K562 (cell line): ENCODE measurements around the gene DUOX2. TPM values are rescaled to one million over a fixed set of nuclear protein-coding genes. Genes with fewer than 3 reads are reported as not detected.

Experiments
- CREB1 ChIP-seq, 2 experiments: sonication (generic) in 1 of 2; formaldehyde crosslinking in 1 of 2; IDR thresholded peaks; 2 replicates each; pipeline versions ENCODE4 v1.6.1 to v1.8.0; 2012 to 2022; ENCODE audit warnings: inconsistent platforms in 1 of 2, mild to moderate bottlenecking in 1 of 2, missing genetic modification reagents in 1 of 2, moderate library complexity in 1 of 2
- CTBP1 ChIP-seq: fragments of 450-650 bp; IDR thresholded peaks from 2 replicates; pipeline ENCODE4 v1.6.1; 2016; ENCODE audit warnings: borderline replicate concordance
- HDGF ChIP-seq: fragments of 450-650 bp; IDR thresholded peaks from 2 replicates; pipeline ENCODE4 v1.6.1; 2016
- MTF1 ChIP-seq: fragments of 250-450 bp; sonication (Bioruptor Pico); IDR thresholded peaks from 2 replicates; pipeline ENCODE4 v1.9.0; 2021; ENCODE audit warnings: moderate library complexity, mild to moderate bottlenecking, inconsistent platforms, borderline replicate concordance
- MYNN ChIP-seq, 2 experiments: sonication (generic); formaldehyde crosslinking in 1 of 2; IDR thresholded peaks; 2 replicates each; pipeline versions ENCODE4 v1.5.0 to v1.6.1; 2016 to 2020; ENCODE audit warnings: antibody characterized with exemption in 1 of 2, missing genetic modification reagents in 1 of 2
- NRF1 ChIP-seq, 2 experiments: fragments of 450-650 bp; IDR thresholded peaks in 1 of 2; conservative IDR thresholded peaks in 1 of 2; 2 replicates each; pipeline ENCODE4 v1.6.1; 2014; ENCODE audit warnings: mild to moderate bottlenecking in 2 of 2
- RAD21 ChIP-seq, 2 experiments: fragments of 250-450 bp in 1 of 2; fragments of 450-650 bp in 1 of 2; sonication (Bioruptor Pico) in 1 of 2; formaldehyde crosslinking in 1 of 2; IDR thresholded peaks in 1 of 2; conservative IDR thresholded peaks in 1 of 2; 2 replicates each; pipeline versions ENCODE4 v1.4.0 to v1.8.0; 2020 to 2022; ENCODE audit warnings: mild to moderate bottlenecking in 2 of 2, moderate library complexity in 1 of 2
- USF1 ChIP-seq: sonication (generic); formaldehyde crosslinking; IDR thresholded peaks from 2 replicates; pipeline ENCODE4 v1.9.0; 2022; ENCODE audit warnings: mild to moderate bottlenecking, missing genetic modification reagents
- ZNF57 ChIP-seq: fragments of 450-650 bp; formaldehyde crosslinking; IDR thresholded peaks from 2 replicates; pipeline ENCODE4 v1.4.0; 2020; ENCODE audit warnings: mild to moderate bottlenecking, moderate library complexity
- polyA plus RNA-seq, 8 experiments: library from polyadenylated mRNA; depleted of rRNA in 4 of 8; stranded (reverse) in 5 of 8; unstranded in 3 of 8; fragments of >200 nt; fragmentation: Nextera tagmentation in 2 of 8; fragmentation: Illumina TruSeq in 1 of 8; extraction: Ambion mirVana in 2 of 8; extraction: Trizol in 1 of 8; gene quantifications; 2 replicates each; pipeline versions ENCODE4 v1.2.1 to v1.2.3, GENCODE V29; 2011 to 2014; ENCODE audit warnings: inconsistent platforms in 1 of 8, missing spikeins in 1 of 8
- total RNA-seq, 7 experiments: library from RNA; depleted of rRNA in 6 of 7; stranded (reverse); fragments of >200 nt in 6 of 7; fragmentation: Illumina TruSeq in 2 of 7; extraction: Trizol in 2 of 7; gene quantifications; 2 replicates each; pipeline versions ENCODE4 v1.2.1 to v1.2.3, GENCODE V29; 2011 to 2021; ENCODE audit warnings: low replicate concordance in 1 of 7
- TF ChIP-seq, protein P1 (sequence below), 2 experiments: fragments of 450-650 bp; formaldehyde crosslinking in 1 of 2; IDR thresholded peaks; 2 replicates each; pipeline versions ENCODE4 v1.4.0 to v1.6.1; 2014 to 2020; ENCODE audit warnings: mild to moderate bottlenecking in 2 of 2, borderline replicate concordance in 1 of 2, low read depth in 1 of 2

DUOX2 gene
- total and polyA plus RNA-seq, 9 of the 15 experiments (the other 6 are each of a cell fraction or from before 2014, with no cell fraction given) = 0.01 to 0.03 (median 0.02) TPM; not detected in 6

- no peak for TF ChIP-seq ZNF57 (CRISPR knock-in tag)
- peak; percentile 30; the same call in 1 of the 2 replicates for TF ChIP-seq MYNN (IDR thresholded peaks at IDR 0.05)
- no peak for TF ChIP-seq MYNN (CRISPR knock-in tag; IDR thresholded peaks at IDR 0.05)
- no peak for TF ChIP-seq MTF1 (CRISPR knock-in tag)
- peak in 1 of 2 experiments; percentile 39; a peak in 2 of 4 replicates for TF ChIP-seq NRF1 (conservative IDR thresholded peaks at IDR 0.05 in 1 of 2, IDR thresholded peaks at IDR 0.05 in 1 of 2)
- TF ChIP-seq, protein P1, sequence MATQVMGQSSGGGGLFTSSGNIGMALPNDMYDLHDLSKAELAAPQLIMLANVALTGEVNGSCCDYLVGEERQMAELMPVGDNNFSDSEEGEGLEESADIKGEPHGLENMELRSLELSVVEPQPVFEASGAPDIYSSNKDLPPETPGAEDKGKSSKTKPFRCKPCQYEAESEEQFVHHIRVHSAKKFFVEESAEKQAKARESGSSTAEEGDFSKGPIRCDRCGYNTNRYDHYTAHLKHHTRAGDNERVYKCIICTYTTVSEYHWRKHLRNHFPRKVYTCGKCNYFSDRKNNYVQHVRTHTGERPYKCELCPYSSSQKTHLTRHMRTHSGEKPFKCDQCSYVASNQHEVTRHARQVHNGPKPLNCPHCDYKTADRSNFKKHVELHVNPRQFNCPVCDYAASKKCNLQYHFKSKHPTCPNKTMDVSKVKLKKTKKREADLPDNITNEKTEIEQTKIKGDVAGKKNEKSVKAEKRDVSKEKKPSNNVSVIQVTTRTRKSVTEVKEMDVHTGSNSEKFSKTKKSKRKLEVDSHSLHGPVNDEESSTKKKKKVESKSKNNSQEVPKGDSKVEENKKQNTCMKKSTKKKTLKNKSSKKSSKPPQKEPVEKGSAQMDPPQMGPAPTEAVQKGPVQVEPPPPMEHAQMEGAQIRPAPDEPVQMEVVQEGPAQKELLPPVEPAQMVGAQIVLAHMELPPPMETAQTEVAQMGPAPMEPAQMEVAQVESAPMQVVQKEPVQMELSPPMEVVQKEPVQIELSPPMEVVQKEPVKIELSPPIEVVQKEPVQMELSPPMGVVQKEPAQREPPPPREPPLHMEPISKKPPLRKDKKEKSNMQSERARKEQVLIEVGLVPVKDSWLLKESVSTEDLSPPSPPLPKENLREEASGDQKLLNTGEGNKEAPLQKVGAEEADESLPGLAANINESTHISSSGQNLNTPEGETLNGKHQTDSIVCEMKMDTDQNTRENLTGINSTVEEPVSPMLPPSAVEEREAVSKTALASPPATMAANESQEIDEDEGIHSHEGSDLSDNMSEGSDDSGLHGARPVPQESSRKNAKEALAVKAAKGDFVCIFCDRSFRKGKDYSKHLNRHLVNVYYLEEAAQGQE (IDR thresholded peaks at IDR 0.05; ENCODE audit: borderline replicate concordance) = peak; percentile 81
- TF ChIP-seq, protein P1 (CRISPR knock-in tag; IDR thresholded peaks at IDR 0.05; ENCODE audit: low read depth) = no peak
- TF ChIP-seq HDGF = peak; percentile 55; the same call in 1 of the 2 replicates
- TF ChIP-seq CREB1 (IDR thresholded peaks at IDR 0.05) = no peak
- no peak for TF ChIP-seq CREB1 (CRISPR knock-in tag; IDR thresholded peaks at IDR 0.05)
- TF ChIP-seq CTBP1 = peak; percentile 43; the same call in 1 of the 2 replicates
- TF ChIP-seq USF1 (CRISPR knock-in tag) = no peak
- peak; percentile 87 to 92 for TF ChIP-seq RAD21 (CRISPR knock-in tag; conservative IDR thresholded peaks at IDR 0.05 in 1 of 2, IDR thresholded peaks at IDR 0.05 in 1 of 2)
Measured at GRCh38 chr15:45162771-45163507, 49.0 kb upstream of the DUOX2 start (continued).
